ENCODE data around the gene STPG4. TPM values are rescaled to one million over a fixed set of nuclear protein-coding genes. Genes with fewer than 3 reads are reported as not detected.

Gene STPG4
- total and polyA plus RNA-seq, 2 of the 8 experiments (the other 6 are each of a cell fraction or from before 2014, with no cell fraction given) = 0.28 TPM; not detected in 1

DNA sequence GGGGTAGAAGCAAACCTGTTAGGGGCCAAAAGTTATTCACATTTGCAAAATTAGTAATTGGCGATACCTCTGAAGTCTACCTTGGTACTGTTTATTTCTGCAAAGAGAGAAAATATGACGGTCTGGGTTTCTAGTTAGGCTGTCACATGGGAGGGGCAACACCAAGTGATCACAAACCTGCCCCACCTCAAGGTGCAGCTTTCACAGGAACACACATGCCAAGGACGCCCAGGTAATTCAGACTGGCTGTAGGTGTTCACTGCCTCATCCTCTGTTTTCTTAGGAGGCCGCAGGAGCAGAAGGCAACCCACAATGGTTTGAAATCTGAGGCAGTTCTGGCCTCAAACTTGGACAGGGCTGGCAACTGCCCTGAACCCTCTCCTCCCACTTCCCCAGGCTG lies 56.2 kb downstream of the STPG4 start:
- TF ChIP-seq, protein P1, sequence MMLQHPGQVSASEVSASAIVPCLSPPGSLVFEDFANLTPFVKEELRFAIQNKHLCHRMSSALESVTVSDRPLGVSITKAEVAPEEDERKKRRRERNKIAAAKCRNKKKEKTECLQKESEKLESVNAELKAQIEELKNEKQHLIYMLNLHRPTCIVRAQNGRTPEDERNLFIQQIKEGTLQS (IDR thresholded peaks at IDR 0.05; ENCODE audit: insufficient read depth, low read depth, low read length) = no peak
- TF ChIP-seq, protein P2, sequence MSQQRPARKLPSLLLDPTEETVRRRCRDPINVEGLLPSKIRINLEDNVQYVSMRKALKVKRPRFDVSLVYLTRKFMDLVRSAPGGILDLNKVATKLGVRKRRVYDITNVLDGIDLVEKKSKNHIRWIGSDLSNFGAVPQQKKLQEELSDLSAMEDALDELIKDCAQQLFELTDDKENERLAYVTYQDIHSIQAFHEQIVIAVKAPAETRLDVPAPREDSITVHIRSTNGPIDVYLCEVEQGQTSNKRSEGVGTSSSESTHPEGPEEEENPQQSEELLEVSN (IDR thresholded peaks at IDR 0.05) = no peak
- no peak for TF ChIP-seq KDM1A (IDR thresholded peaks at IDR 0.05; ENCODE audit: borderline replicate concordance, low read length)
- TF ChIP-seq TAF1 (IDR thresholded peaks at IDR 0.05; ENCODE audit: low read depth, low read length) = no peak
- TF ChIP-seq TAF7 (optimal IDR thresholded peaks at IDR 0.05; ENCODE audit: borderline replicate concordance, low read depth, low read length) = no peak
- TF ChIP-seq, protein P3, sequence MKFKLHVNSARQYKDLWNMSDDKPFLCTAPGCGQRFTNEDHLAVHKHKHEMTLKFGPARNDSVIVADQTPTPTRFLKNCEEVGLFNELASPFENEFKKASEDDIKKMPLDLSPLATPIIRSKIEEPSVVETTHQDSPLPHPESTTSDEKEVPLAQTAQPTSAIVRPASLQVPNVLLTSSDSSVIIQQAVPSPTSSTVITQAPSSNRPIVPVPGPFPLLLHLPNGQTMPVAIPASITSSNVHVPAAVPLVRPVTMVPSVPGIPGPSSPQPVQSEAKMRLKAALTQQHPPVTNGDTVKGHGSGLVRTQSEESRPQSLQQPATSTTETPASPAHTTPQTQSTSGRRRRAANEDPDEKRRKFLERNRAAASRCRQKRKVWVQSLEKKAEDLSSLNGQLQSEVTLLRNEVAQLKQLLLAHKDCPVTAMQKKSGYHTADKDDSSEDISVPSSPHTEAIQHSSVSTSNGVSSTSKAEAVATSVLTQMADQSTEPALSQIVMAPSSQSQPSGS (IDR thresholded peaks at IDR 0.05; ENCODE audit: low read length) = no peak
- no peak for TF ChIP-seq SRF (IDR thresholded peaks at IDR 0.05; ENCODE audit: low read depth, low read length)
- TF ChIP-seq EP300 (IDR thresholded peaks at IDR 0.05; ENCODE audit: borderline replicate concordance in 1 of 2, low read depth in 2 of 2, low read length in 2 of 2) = no peak
- TF ChIP-seq RNF2 (IDR thresholded peaks at IDR 0.05; ENCODE audit: borderline replicate concordance, low read depth, low read length, missing control alignments, poor library complexity, severe bottlenecking) = no peak
- TF ChIP-seq CHD2 (IDR thresholded peaks at IDR 0.05; ENCODE audit: low read length) = no peak
- no peak for TF ChIP-seq TEAD4 (IDR thresholded peaks at IDR 0.05; ENCODE audit: low read depth, low read length)
- H3K4me1 ChIP-seq (replicated peaks in 1 of 4; ENCODE audit: control insufficient read depth in 3 of 4, insufficient read depth in 4 of 4, low read length in 3 of 4) = no peaks in the 10 kb centered on the region
- no peak overlapping the region for H3K27ac ChIP-seq (ENCODE audit: low read depth, low read length)
- H4K91ac ChIP-seq (replicated peaks; ENCODE audit: insufficient read length, low read length) = no peak overlapping the region
- 95% methylated on average over 4 of the region's 4 CpGs; no CpG with 5 or more reads in 1 of the 2 experiments for WGBS, 2 experiments (ENCODE audit: extremely low coverage in 1 of 2, insufficient coverage in 1 of 2, insufficient read length in 1 of 2, insufficient replicate concordance in 2 of 2, low coverage in 1 of 2, low lambda C conversion rate in 2 of 2, missing lambda C conversion rate in 1 of 2)
- no peak overlapping the region for H3K23ac ChIP-seq (ENCODE audit: insufficient read length)
- H2BK20ac ChIP-seq (ENCODE audit: low read length) = no peak overlapping the region
- no peaks in the 10 kb centered on the region for H3K79me2 ChIP-seq (ENCODE audit: control insufficient read depth in 1 of 2, insufficient read depth in 2 of 2, low read length in 2 of 2)
- H3K27me3 ChIP-seq (replicated peaks in 1 of 4; ENCODE audit: control insufficient read depth in 3 of 4, extremely low read depth in 1 of 4, insufficient read depth in 3 of 4, low read length in 3 of 4) = no peaks in the 10 kb centered on the region
- no peak overlapping the region for H3K18ac ChIP-seq (ENCODE audit: extremely low read depth, low read length)
- H2AFZ ChIP-seq (ENCODE audit: low read length) = no peak overlapping the region
- CTCF ChIA-PET (ENCODE audit: partially characterized antibody) = no interaction called here
- H3K14ac ChIP-seq (ENCODE audit: insufficient read length) = no peak overlapping the region
- no peak overlapping the region for H3K4ac ChIP-seq (replicated peaks; ENCODE audit: insufficient read length, low read depth, low read length)
- H3K23me2 ChIP-seq (ENCODE audit: low read depth, low read length) = no peaks in the 10 kb centered on the region
- FAIRE-seq (no peak), DNase-seq (ENCODE audit: low read depth in 1 of 2, low spot score in 2 of 2) (no peak)
- no peak overlapping the region for H4K8ac ChIP-seq (ENCODE audit: extremely low read depth, insufficient read depth, low read length)
- no peak overlapping the region for H2BK5ac ChIP-seq (ENCODE audit: low read depth, low read length)
- no peaks in the 10 kb centered on the region for H3K79me1 ChIP-seq (ENCODE audit: low read depth, low read length)
- H3K9ac ChIP-seq (replicated peaks in 1 of 4; ENCODE audit: extremely low read depth in 1 of 4, low read depth in 3 of 4, low read length in 3 of 4) = no peak overlapping the region
- POLR2A ChIA-PET (ENCODE audit: partially characterized antibody) = no interaction called here
- no peak overlapping the region for H2AK5ac ChIP-seq (ENCODE audit: low read depth, low read length)
- H2BK12ac ChIP-seq (ENCODE audit: low read depth, low read length) = no peak overlapping the region
- H2BK15ac ChIP-seq (ENCODE audit: low read length) = no peak overlapping the region
- no peak overlapping the region for H3K4me3 ChIP-seq (ENCODE audit: extremely low read depth in 1 of 4, insufficient read depth in 2 of 4, low read depth in 3 of 4, low read length in 4 of 4)
- no peak overlapping the region for H3K56ac ChIP-seq (replicated peaks; ENCODE audit: insufficient read length, low read depth, low read length)
- H4K20me1 ChIP-seq (replicated peaks in 1 of 2; ENCODE audit: control insufficient read depth in 1 of 2, insufficient read depth in 2 of 2, low read length in 2 of 2) = no peaks in the 10 kb centered on the region
- no peaks in the 10 kb centered on the region for H3K36me3 ChIP-seq (ENCODE audit: control insufficient read depth in 2 of 4, insufficient read depth in 4 of 4, low read length in 3 of 4)
- H2BK120ac ChIP-seq (replicated peaks; ENCODE audit: low read depth, low read length) = no peak overlapping the region
- no peaks in the 10 kb centered on the region; a peak in 1 of 4 replicates for H3K9me3 ChIP-seq (ENCODE audit: insufficient read depth in 2 of 2, low read depth in 1 of 2, low read length in 1 of 2)
- H3K4me2 ChIP-seq (ENCODE audit: insufficient read depth in 1 of 2, low read depth in 2 of 2, low read length in 2 of 2) = no peak overlapping the region
- no peak overlapping the region for H4K5ac ChIP-seq (ENCODE audit: insufficient read length, low read depth, low read length)

Measured in H1 (cell line).